Putamen (tissue), 1 donor: ENCODE results near the gene EPB41L4B.
"Not testable (repeated sequence)": the region's sequence is repeated elsewhere in the genome, so short reads cannot be mapped to it uniquely, and the experiment has no call there.

ENCODE experiments used
- DNase-seq: peaks from one replicate; pipeline ENCODE4 v3.0.0-alpha.2; 2016; ENCODE audit warnings: low spot score

EPB41L4B gene

DNA sequence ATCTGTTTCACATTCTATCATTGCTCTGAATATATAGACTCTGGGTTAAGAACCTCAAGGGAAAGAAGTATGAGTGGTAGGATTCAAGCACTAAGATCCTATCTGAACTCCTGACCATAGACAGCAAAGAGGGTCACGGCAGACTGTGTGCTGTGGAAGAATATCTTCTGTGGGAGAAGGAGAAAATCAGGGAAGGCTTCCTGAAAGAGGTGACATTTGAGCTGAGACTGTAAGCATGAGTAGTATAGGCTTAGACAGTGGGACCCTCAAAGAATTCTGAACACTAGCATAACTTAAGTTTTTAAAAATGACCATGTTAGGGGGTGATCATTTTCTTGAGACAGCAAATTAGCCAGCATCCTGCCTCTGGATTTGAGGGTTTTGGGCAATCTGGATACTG lies 157.7 kb downstream of the EPB41L4B start:
- DNase-seq, result no peak

DNA sequence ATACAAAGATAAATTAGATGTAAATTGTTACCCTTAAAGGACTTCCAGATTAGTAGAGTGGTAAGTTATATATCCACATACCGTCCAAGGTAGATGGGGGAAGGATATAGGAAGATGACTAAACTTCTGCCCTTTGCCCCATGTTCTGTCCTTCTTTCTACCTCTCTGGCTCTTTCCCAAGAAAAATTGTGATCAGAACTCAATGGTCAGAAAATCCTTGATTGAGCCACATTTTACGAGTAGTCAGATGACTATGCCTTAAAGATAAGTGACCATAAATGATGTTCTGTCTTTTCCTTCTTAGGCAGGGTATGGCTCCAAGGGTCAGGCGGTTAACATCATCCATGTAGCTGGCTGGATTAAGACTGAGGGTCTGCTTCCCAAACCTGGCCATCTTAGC lies 158.2 kb downstream of the EPB41L4B start:
- no peak for DNase-seq

DNA sequence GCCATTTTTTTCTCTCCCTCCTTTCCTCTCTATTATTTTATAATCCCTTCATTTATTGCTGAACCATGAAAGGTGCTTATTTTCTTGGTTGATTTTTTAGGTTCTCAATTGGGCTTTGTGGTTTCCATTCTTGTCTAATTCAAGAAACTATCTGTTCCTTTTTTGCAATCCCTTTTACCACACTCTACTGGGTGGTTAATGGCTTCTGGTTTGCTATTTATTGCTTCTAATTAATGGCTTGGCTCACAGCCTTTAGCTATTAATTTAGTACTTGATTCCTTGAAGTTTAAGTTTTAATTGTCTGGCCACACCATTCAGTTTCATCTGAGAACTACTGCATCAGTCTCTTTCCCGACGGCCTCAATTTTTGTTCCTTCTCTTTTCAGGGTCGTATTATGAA lies 159.4 kb downstream of the EPB41L4B start:
- no peak for DNase-seq

DNA sequence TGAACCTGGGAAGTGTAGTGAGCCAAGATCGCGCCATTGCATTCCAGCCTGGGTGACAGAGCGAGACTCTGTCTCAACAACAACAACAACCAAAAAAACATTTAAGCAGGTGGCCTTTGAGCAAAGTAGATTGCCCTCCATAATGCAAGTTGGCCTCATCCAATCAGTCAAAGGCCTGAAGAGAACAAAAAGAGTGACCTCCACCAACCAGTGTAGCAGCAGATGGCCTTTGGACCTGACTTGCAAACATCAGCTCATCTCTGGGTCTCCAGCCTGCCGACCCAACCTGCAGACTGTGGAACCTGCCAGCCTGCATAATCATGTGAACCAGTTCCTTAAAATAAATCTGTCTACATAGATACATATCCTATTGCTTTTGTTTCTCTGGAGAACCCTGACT lies 161.3 kb downstream of the EPB41L4B start:
- no peak for DNase-seq

DNA sequence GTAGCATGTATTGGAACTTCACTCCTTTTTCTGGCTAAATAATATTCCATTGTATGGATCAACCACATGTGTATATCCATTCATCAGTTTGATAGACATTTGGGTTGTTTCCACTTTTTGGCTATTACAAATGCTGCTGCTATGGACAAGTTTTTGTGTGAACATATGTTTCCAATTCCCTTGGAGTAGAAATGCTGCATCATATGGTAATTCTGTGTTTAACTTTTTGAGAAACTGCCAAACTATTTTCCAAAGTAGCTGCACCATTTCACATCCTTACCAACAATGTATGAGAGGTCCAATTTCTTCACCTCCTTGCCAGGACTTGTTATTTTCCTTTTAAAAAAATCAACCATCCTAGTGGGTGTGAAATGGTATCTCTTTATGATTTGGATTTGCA lies 162.2 kb downstream of the EPB41L4B start:
- DNase-seq, result no peak

DNA sequence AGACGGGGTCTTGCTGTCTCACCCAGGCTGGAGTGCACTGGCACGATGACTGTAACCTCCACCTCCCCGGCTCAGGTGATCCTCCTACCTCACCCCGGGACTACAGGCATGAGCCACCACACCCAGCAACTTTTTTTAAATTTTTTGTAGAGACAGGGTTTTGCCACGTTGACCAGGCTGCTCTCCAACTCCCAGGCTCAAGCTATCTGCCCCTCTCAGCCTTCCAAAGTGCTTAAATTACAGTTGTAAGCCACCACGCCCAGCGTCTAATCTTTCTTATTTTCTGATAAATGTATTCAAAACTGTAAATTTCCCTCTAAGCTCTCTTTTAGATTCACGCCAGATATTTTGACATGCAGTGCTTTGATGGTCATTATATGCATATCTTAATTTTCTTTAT lies 164.2 kb downstream of the EPB41L4B start:
- no peak for DNase-seq

DNA sequence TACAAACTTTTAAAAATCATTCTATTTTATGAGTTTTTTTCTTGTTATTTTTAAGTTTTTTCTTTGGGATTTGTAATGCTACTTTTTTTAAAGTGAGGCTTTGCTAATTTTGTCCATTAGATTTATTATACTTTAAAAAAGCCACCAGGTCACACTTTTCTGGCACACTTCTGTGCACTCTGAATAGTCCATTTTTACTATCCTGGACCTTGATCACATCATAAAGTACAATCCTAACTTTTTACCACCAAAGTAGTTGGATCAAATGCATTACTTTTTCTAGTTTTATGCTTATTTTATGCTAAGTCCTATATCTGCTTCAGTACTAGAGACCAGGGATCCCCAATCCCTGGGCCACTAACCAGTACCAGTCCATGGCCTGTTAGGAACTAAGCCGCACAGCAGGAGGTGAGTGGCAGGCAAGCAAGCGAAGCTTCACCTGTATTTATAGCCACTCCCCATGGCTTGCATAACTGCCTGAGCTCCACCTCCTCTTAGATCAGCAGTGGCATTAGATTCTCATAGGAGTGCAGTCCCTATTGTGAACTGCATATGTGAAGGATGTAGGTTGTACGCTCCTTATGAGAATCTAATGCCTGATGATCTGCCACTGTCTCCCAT lies 169.8 kb downstream of the EPB41L4B start:
- no peak for DNase-seq

DNA sequence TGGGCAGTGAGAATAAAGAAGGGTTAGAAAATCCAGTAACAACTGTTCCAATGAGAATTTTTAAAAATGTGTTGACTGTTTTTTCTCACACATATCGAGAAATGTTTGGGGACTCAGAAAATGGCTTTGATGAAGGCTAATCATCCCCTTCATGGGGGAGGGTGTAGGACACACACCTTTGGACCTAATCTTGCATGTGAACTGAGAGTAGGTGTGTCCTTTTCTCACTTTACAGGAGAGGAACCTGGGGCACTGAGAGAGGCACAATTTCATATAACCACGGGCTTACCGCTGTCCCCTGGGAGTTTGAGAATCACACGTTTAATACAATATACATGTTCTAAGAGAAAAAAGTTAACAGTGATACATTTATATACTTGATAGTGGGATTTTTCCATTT lies 171.1 kb downstream of the EPB41L4B start:
- DNase-seq, result no peak

DNA sequence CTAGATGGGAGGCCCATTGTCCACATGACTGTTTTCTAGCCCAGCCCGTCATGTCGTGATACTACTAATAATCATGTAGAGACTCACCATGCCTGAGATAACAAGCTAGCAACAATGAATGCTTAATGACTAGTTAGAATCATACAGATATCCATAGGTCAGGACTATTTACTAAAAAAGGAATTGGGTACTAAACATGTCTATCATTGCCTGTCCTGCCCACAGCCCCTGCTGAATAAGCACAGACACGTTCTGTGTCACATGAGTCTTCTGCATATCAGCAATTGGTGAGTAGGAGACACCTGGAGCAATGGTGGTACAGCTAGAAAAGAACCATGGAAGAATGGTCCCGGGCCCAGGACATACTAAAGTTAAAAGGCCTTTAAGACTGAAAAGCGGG lies 171.8 kb downstream of the EPB41L4B start:
- DNase-seq, result no peak

DNA sequence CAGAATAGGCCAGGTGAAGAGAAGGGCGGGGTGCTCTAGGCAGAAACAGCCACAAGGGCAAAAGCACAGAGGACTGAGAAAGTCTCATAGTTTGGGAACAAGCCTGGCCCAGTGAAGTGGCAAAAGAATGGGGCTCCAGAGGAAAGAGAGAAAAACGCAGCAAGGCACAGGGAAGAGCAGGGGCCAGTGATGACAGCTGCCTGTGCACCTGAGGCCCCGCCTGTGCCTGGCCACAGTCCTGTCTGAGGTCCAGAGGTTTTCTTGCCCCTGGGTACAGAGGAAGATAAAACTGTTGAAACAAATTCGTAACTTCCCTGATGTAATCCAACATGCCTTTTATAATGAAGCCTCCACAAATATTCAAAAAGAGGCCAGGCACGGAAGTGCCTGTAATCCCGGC lies 175.8 kb downstream of the EPB41L4B start:
- DNase-seq, result no peak

DNA sequence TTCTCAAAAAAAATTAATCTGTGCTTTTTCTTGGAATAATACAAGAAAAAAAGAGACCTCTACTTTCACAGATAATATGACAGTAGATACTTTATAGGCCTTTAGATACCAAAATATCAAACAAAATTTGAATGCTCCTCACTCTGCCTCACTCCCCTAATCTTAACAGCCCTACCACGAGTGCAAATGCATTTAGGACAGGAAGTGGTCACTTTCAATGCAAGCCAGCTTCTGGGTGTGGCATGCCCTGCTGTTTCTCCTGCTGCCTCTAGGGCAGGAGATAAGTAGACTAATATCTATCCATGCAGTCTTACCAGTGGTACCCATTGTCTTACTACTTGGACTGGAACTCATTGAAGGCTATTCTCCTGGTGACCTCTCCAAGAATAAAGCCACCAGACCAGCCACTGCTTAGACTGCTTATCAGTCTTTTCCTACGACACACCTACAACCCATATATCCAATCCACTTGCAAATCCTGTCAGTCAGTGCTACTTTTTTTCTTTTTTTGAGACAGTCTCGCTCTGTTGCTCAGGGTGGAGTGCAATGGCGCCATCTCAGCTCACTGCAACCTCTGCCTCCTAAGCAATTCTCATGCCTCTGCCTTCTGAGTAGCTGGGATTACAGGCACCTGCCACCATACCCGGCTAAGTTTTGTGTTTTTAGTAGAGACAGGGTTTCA lies 176.8 kb downstream of the EPB41L4B start:
- DNase-seq, result no peak

DNA sequence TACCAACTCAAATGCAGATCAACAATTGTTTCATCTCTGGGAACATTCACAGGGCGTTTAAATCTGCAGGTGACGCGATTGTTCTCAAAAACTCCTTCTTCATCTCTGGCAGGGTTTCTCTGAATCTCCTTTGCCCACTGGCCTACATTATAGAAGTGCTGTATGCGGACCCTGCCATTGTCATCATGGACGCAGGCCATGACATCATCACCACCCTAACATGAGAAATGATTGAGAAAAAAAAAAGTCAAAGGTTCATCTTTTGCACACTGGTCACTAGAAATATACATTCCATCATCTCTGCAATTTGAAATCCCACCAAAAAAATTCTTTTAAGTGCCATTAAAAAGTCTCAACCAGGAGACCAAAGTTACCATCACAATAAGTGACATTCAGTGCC lies 179.5 kb downstream of the EPB41L4B start:
- no peak for DNase-seq

DNA sequence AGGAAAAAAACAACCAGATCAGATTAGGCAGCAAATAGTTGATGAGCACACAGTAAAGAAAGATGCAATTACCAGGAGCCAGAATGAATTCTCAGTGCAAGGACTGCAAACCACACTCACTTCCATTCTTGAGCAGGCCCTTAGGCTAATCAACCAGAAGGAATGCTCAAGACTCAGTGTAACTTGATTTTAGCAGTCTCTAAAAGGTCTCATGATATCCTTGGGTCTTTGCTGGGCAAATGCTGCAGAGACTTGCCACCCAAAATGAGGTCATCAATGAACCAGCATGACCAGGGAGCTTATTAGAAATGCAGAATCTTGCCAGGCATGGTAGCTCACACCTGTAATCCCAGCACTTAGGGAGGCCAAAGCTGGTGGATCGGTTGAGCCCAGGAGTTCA lies 181.0 kb downstream of the EPB41L4B start:
- DNase-seq, result no peak

DNA sequence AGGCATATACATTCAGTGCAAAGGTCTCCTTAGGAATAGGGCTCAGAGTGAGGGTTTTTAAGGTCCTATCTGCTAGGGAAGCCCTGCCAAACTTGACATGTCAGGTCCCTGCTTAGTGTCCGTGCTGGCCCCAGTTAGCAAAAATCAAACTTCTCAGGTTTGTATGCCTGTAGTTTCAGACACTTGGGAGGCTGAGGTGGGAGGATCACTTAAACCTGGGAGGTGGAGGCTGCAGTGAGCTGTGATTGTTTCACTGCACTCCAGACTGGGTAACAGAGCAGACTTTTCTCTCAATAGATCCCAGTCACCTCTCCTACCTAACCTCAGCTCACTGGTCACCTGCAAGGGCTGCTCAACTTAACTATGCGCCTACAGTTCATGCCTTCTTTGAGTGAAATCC lies 182.4 kb downstream of the EPB41L4B start:
- no peak for DNase-seq

DNA sequence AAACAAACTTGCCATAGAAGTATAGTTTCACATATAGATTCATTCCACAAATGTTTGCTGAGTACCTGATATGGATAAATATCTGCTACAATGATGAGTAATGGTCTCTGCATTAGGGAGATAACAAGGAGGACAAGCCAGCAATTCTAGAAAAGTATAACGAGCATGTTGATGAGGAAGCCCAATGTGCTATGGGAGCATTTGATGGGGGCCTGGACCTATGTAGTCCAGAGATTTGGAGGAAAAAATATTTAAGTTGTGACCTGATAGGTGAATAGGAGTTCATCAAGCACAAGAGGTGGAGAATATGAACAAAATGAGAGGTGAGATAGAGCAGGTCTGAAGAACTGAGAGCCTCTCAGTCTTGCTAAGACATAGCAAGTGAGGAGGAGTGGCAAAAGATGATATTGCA lies 186.7 kb downstream of the EPB41L4B start:
- no peak for DNase-seq

DNA sequence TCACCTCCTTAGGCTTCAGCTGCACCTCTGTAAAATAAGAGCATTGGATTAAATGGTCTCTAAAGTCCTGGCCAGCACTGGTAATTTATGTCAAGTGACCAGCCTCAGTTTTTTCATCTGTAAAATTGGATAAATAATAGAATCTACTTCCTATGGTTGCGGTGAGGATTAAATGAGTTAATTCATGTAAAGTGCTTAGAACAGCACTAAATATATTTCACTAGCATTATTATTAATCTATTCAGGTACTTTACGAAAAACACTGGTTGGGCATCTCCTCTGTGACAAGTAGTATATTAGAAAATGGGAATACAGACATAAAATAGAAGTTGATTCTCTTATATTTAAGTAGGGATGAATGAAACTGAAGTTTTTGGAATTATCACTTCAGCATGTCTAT lies 187.3 kb downstream of the EPB41L4B start:
- DNase-seq, result no peak

DNA sequence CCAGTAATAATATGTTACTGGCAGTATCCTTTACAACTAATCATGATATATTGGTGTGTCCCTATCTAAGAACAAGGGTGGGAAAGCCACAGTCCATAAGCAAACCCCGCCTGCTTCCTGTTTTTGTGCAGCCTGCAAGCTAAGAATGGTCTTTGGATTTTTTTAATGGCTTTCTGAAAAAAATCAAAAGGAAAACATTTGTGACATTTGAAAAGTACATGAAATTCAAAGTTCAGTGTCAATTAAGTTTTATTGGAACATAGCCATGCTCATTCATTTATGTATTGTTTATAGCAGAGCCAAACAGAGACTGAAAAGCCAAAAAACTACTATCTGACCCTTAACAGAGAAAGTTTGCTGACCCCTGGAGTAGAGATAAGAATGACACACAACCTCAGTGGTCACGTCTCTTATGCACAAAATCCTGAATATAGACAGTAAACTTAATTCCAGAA lies 188.3 kb downstream of the EPB41L4B start:
- DNase-seq, result no peak

DNA sequence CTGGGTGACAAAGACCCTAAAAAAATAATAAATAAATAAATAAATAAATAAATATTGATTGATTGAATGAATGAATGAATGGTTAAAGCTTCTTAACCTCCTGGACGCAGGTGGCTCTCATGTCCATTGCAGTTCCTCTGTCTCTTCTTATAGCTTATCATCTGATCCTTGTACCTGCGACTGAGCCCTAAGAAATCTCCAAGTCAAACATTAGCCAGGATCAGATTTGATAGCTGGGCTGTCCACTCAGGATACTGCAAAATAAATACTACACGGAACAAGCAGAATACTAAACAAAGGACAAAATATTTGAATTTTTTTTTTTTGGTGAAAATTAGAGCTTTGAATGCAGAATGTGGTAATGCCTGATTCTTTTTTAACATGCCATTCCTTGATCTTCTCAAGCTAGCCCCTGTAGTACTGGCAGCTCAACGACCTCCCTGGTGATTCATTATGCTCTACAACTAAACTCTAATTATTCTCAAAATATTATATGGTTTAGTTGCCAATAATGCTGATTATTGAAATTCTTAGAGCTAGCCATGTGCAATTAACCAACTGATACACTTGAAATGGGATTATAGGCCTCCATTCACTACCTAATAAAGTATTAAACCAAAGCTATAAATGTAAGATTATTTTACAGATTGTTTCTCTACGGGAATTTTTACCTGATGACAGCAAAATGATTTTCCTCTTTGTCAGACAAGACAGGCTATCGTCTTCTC lies 191.2 kb downstream of the EPB41L4B start:
- no peak for DNase-seq

DNA sequence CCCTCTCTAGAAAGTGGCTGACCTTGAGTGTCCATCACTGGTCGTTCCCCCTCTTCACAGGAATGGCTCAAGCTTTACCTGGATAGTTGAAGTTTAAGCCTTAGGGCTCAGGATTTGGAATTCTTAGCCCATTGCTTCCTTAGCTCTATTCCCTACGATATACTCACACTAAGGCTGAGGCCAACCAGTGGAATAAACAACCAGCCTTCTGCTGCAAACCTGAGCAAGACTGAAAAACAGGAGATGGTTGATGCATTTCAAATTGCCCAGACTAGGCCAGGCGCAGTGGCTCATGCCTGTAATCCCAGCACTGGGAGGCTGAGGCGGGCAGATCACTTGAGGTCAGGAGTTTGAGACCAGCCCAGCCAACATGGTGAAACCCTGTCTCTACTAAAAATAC lies 194.2 kb downstream of the EPB41L4B start:
- DNase-seq, result not testable (repeated sequence)

DNA sequence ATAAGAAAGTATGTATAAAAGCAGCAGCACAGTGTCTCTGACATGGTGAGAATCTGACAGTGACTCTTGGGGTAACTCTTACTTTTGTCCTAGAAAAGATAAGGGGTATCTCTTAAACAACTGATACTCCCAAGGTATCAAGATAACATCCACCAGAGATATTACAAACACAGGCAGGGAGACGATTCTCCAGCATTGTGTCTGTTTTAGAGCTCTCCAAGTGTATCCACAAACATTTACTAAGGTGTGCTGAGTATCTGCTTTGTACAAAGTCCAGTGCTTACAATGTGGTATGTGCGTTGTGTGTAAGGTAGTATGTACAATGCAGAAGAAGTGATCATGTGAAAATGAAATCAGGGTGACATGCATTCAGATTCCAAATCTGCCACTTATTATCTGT lies 196.7 kb downstream of the EPB41L4B start:
- DNase-seq, result no peak

DNA sequence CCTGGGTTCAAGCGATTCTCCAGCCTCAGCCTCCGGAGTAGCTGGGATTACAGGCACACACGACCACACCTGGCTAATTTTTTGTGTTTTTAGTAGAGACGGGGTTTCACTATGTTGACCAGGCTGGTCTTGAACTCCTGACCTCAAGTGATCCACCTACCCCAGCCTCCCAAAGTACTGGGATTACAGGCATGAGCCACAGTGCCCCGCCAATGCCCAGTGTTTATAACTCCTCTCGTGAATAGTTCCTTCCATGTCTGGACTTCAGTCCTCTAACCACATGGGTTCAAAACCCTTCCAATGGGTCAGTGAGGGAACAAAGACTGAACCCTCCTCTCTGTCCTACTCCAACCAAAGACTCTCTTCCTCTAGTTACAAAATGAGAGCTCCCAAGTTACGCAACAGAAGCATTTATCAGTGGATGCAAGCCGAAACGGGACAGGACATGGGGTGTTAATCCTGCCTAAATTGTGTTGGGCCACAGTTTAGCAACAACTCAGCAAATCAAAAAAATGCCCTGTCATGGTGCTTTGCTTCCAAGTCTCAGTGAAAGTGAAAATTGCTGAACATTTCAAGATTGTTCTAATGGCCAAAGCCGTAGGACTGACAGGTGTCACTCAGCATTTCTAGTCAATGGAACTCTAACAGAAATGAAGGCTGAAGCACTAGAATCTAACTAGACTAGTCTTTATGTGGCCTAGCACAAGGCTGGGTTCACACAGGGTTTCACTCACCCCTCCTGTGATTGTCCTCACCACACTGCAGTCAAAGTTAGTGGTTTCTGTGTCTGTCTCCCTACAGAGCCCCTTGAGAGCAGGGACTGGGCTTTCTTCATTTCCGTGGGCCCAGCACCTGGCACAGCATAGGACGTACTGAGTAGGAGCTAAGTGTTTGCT lies 197.9 kb downstream of the EPB41L4B start:
- no peak for DNase-seq
